ENCODE measurements around the gene TMBIM6.
"Not testable (repeated sequence)": the region's sequence is repeated elsewhere in the genome, so short reads cannot be mapped to it uniquely, and the experiment has no call there.

Gene TMBIM6

DNA sequence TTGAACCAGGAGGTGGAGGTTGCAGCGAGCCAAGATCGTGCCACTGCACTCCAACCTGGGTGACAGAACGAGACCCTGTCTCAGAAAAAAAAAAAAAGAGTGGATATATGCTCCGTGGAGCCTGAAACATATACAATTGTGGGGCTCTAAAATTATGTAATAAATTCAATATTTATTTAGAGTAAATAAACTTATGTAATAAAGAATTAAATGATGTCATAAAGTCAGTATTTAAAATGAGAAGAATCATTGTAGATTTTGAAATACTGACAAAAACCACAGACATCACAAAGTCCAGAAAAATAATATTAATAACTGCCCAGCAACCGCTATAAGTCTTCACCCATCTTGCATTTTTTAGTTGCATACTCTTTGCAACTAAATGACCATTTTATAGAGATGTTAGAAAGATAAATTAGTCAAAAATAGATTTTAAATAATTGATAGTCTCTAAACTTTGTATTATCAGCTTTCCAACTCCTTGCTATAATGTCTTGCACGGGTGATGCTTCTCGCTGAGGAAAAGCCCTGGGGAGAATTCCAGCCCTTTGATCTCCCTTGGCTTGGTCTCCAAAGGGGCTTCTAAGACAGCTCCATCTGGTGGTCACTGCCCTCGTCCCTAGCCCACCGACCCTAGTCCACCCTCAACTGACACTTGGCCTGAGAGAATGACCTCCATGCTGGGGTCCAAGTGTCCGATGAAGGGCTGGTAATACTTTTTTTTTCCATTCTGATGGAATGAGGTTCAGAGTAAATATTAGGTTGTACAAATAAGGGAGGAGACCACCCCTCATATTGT is 7.9 kb upstream of the TMBIM6 start:
- H3K4me3 ChIP-seq (ENCODE audit: low read length) = no peak overlapping the region
- H3K9me3 ChIP-seq (ENCODE audit: control insufficient read depth, low read depth, low read length) = no peaks in the 10 kb centered on the region
- no peak overlapping the region for H3K27ac ChIP-seq (ENCODE audit: low read length)
- no peaks in the 10 kb centered on the region for H3K36me3 ChIP-seq (ENCODE audit: control insufficient read depth, low read depth, low read length)
- no peak overlapping the region for H3K9ac ChIP-seq (ENCODE audit: low read length)
- H3K27me3 ChIP-seq (ENCODE audit: control insufficient read depth, insufficient read depth, low read length) = no peaks in the 10 kb centered on the region
- H3K4me1 ChIP-seq (ENCODE audit: control insufficient read depth, low read depth, low read length) = no peaks in the 10 kb centered on the region

DNA sequence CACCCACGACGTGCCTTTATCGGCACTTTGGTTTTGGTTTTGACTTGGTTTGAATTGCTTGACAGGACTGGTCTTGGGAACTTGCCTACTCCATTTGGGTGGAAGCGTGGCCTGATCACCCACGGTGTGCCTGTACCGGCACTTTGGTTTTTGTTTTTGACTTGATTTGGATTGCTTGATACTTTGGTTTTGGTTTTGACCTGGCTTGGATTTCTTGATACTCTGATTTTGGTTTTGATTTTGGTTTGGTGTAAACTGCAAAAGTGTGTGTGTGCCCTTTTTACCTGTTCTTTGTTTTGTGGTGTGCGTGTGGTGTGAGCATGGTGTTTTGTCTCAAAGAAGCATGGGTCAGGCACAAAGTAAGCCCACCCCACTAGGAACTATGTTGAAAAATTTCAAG is 6.5 kb upstream of the TMBIM6 start:
- not testable (repeated sequence) for H3K36me3 ChIP-seq (ENCODE audit: control insufficient read depth, low read depth, low read length)

DNA sequence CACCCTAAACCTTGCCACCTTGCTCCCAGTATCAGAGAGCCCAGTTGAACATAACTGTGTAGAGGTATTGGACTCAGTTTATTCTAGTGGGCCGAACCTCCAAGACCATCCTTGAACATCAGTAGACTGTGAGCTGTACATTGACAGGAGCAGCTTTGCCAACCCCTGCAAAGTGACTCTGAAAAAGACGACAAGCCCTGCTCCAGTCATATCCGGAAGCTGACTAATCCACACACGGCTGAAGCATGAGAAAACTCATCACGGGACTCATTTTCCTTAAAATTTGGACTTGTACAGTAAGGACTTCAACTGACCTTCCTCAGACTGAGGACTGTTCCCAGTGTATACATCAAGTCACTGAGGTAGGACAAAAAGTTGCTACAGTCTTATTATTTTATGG is 2.6 kb upstream of the TMBIM6 start:
- not testable (repeated sequence) for H3K4me3 ChIP-seq (ENCODE audit: low read length); H3K4me1 ChIP-seq (ENCODE audit: control insufficient read depth, low read depth, low read length); H3K36me3 ChIP-seq (ENCODE audit: control insufficient read depth, low read depth, low read length); H3K9me3 ChIP-seq (ENCODE audit: control insufficient read depth, low read depth, low read length); H3K9ac ChIP-seq (ENCODE audit: low read length); H3K27ac ChIP-seq (ENCODE audit: low read length); H3K27me3 ChIP-seq (ENCODE audit: control insufficient read depth, insufficient read depth, low read length)

More for the DNA sequence above, 6.5 kb upstream of the TMBIM6 start:
- H3K4me1 ChIP-seq (ENCODE audit: control insufficient read depth, low read depth, low read length); H3K4me3 ChIP-seq (ENCODE audit: low read length); H3K9ac ChIP-seq (ENCODE audit: low read length); H3K9me3 ChIP-seq (ENCODE audit: control insufficient read depth, low read depth, low read length); H3K27me3 ChIP-seq (ENCODE audit: control insufficient read depth, insufficient read depth, low read length); H3K27ac ChIP-seq (ENCODE audit: low read length): not testable (repeated sequence)

DNA sequence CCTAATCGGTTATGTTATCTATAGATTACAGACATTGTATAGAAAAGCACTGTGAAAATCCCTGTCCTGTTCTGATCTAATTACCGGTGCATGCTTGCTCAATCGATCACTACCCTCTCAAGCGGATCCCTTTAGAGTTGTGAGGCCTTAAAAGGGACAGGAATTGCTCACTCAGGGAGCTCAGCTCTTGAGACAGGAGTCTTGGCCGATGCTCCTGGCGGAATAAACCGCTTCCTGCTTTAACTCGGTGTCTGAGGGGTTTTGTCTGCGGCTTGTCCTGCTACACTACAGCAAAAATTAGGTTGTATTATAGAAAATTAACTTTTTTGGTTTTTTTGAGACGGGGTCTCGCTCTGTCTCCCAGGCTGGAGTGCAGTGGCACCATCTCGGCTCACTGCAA is 1.1 kb upstream of the TMBIM6 start:
- H3K27ac ChIP-seq (ENCODE audit: low read length); H3K27me3 ChIP-seq (ENCODE audit: control insufficient read depth, insufficient read depth, low read length); H3K9me3 ChIP-seq (ENCODE audit: control insufficient read depth, low read depth, low read length); H3K4me1 ChIP-seq (ENCODE audit: control insufficient read depth, low read depth, low read length); H3K36me3 ChIP-seq (ENCODE audit: control insufficient read depth, low read depth, low read length); H3K9ac ChIP-seq (ENCODE audit: low read length); H3K4me3 ChIP-seq (ENCODE audit: low read length): not testable (repeated sequence)

DNA sequence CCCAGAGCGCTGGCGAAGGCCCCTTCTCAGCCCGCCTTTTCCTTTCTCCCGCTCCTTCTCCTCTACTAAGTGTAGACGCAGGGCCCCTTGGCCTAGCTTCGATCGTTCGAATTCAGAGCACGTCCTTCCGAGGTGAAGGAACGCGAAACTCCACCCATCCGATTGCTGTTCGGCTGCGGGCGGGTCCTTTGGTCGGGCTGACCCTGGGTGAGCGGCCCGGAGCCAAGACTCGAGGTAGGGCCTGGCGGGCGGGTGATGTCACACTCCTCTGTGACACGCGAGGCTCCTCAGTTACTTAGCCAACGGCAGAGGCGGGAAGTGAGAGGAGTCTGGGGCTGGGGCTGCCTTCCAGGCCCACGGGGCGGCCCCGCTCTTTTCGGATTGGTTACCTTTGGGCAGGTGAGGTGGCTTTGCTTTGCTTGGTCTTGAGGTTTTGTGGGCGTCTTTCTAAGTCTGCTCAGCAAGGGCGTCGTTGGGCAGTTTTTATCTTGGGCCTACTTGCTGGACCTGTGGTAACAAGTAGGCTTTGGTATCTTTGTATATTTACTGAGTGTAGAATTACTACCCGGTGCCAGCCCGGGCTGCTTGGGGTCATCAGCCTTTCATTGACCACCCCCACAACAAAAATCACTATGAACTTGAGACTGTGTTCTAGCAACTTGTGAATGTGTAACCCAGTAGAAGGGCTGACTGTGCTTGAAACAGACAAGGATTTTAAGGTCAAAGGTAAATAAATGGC is 694 bp downstream of the TMBIM6 start:
- peaks cover 4% of the 10 kb centered on the region for H3K4me1 ChIP-seq (ENCODE audit: control insufficient read depth, low read depth, low read length)
- H3K27me3 ChIP-seq (ENCODE audit: control insufficient read depth, insufficient read depth, low read length) = no peaks in the 10 kb centered on the region
- no peaks in the 10 kb centered on the region for H3K9me3 ChIP-seq (ENCODE audit: control insufficient read depth, low read depth, low read length)
- peak overlapping the region; percentile 88 for H3K9ac ChIP-seq (ENCODE audit: low read length)
- H3K27ac ChIP-seq (ENCODE audit: low read length) = peak overlapping the region; percentile 79
- H3K36me3 ChIP-seq (ENCODE audit: control insufficient read depth, low read depth, low read length) = no peaks in the 10 kb centered on the region
- H3K4me3 ChIP-seq (ENCODE audit: low read length) = peak overlapping the region; percentile 94

DNA sequence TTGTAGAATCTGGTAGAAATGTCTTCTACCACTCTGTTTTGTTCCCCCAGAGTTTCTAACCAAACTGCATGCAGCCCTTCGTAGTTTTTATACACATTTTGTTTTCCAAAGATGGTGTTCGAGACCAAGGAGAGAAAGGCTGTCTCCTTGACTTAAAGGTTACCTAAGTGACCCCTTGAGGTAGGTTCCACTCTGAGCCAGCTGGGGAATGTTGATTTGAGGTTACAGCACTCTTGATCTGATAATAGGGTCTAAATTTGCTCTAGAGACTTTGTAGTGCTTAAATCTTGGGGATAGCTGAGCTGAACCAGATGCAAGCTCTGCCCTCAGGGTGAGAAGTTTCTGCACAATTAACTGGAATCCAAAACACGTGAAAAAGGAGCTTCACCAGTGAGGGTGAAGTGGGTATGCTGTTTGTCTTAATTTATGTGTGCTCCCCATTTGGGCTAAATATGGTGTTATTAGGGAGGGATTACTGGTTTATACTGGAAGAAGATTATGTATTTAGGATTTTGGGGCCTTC is 3.1 kb downstream of the TMBIM6 start:
- peaks cover 4% of the 10 kb centered on the region for H3K4me1 ChIP-seq (ENCODE audit: control insufficient read depth, low read depth, low read length)
- H3K27ac ChIP-seq (ENCODE audit: low read length) = no peak overlapping the region
- H3K9ac ChIP-seq (ENCODE audit: low read length) = no peak overlapping the region
- H3K4me3 ChIP-seq (ENCODE audit: low read length) = no peak overlapping the region
- no peaks in the 10 kb centered on the region for H3K36me3 ChIP-seq (ENCODE audit: control insufficient read depth, low read depth, low read length)
- H3K27me3 ChIP-seq (ENCODE audit: control insufficient read depth, insufficient read depth, low read length) = no peaks in the 10 kb centered on the region
- no peaks in the 10 kb centered on the region for H3K9me3 ChIP-seq (ENCODE audit: control insufficient read depth, low read depth, low read length)

DNA sequence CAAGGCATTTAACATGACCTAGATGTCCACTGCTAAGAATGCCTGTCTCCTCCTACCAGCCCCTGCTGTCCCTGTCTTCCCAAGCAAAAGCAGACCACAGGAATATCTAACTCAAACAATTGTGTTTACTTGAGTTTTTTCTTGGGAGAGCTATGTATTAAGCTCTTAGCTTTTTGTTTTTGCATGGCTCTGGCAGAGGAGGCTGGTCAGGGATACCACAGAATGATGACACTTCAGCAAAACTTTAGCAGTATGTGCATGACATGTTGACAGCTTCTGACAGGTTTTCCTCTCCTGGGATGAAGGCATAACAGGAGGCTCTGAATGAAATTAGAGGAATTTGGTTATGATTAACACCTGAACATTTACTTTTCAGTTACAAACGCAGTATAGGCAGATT is 6.9 kb downstream of the TMBIM6 start:
- H3K36me3 ChIP-seq (ENCODE audit: control insufficient read depth, low read depth, low read length) = peaks cover 11% of the 10 kb centered on the region
- H3K4me3 ChIP-seq (ENCODE audit: low read length) = no peak overlapping the region
- H3K27ac ChIP-seq (ENCODE audit: low read length) = no peak overlapping the region
- H3K9ac ChIP-seq (ENCODE audit: low read length) = no peak overlapping the region
- H3K4me1 ChIP-seq (ENCODE audit: control insufficient read depth, low read depth, low read length) = no peaks in the 10 kb centered on the region
- H3K27me3 ChIP-seq (ENCODE audit: control insufficient read depth, insufficient read depth, low read length) = no peaks in the 10 kb centered on the region
- no peaks in the 10 kb centered on the region for H3K9me3 ChIP-seq (ENCODE audit: control insufficient read depth, low read depth, low read length)

DNA sequence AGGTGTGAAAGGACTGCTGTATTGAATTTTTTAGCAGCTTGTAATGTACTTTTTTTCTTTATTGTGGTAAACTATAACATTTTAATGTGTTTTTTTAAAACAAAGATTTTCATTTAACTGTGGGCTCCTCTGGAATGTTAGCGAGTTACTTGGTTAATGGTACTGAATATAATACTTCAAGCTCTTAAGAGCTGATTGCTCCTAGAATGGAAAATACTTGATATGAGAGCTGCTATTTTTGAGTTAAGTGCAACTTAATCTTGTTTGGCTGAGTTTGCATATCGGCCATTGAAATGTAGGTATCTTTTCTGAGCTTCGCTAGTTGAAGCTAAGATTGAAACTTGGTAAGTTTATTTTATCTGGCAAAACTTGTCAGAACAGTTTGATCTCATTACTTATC is 7.4 kb downstream of the TMBIM6 start:
- Histone ChIP-seq H3K27me3 (ENCODE audit: control insufficient read depth, insufficient read depth, low read length) (no peaks in the 10 kb centered on the region), H3K9ac (ENCODE audit: low read length) (no peak overlapping the region), H3K4me1 (ENCODE audit: control insufficient read depth, low read depth, low read length) (no peaks in the 10 kb centered on the region), H3K9me3 (ENCODE audit: control insufficient read depth, low read depth, low read length) (no peaks in the 10 kb centered on the region), H3K27ac (ENCODE audit: low read length) (no peak overlapping the region), H3K36me3 (ENCODE audit: control insufficient read depth, low read depth, low read length) (peaks cover 16% of the 10 kb centered on the region), H3K4me3 (ENCODE audit: low read length) (no peak overlapping the region)

DNA sequence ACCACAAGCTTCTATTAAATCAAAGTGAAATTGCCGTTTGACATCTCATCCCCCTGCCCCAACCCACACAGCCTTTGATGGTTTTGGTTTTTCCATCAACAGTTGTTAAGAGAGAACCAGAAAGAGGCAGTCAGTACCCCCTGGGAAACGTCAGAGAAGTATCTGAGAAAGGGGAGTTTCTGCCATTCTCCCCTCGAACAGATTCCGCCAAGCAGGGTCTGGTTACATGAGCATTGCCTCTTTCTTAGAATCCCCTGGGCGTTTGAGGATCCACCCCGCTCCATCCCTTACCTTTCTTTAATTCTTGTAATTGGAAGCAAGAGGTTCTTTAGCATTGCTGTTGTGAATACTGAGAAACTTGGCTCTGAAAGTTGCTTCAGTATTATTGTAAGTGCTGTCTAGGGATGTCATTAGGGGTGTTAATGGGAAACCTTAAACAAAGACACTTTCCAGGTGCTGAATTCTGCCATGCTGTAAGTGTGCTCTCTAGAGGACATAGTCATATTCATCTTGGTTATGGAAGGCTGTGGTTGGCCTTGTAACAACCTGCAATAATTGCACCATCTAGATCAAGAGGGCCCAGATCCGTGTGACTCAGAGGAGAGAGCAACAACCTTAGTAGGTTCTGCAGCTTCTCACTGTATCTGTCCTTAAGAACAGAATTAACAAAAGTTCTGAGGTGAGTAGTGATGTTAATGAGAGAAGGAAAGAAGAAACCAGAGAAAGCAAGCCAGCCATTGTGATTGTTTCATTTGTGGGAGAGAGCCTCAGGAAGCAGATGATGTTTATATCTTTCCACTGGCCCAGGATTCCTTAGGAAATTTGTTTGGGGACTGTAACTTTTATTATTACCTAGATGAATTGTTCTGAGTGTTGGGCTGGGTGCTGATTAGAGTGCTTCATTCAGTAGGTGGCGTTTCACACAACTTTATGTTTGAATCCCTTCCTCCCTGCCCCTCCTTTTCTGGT is 9.0 kb downstream of the TMBIM6 start:
- H3K4me3 ChIP-seq (ENCODE audit: low read length) = no peak overlapping the region
- peaks cover 30% of the 10 kb centered on the region for H3K36me3 ChIP-seq (ENCODE audit: control insufficient read depth, low read depth, low read length)
- H3K9me3 ChIP-seq (ENCODE audit: control insufficient read depth, low read depth, low read length) = no peaks in the 10 kb centered on the region
- H3K9ac ChIP-seq (ENCODE audit: low read length) = no peak overlapping the region
- no peak overlapping the region for H3K27ac ChIP-seq (ENCODE audit: low read length)
- H3K4me1 ChIP-seq (ENCODE audit: control insufficient read depth, low read depth, low read length) = no peaks in the 10 kb centered on the region
- no peaks in the 10 kb centered on the region for H3K27me3 ChIP-seq (ENCODE audit: control insufficient read depth, insufficient read depth, low read length)

DNA sequence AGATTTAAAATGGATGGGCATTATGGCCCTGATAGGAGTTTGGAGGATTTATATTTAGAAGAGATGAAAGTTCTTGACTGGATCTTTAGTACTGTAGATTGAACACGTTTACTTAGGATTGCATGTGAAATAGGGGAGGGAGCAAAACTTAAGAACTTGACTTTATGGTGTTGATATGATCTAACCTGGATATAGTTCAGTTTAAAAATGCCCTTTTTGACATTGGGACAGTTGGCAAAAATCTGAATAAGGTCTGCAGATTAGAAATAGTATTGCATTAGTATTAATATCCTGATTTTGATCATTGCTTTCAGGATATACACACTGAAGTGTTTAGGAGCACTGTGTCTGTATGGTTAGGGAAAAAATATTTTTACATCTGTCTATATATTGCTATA is 9.6 kb downstream of the TMBIM6 start:
- no peaks in the 10 kb centered on the region for H3K4me1 ChIP-seq (ENCODE audit: control insufficient read depth, low read depth, low read length)
- H3K27ac ChIP-seq (ENCODE audit: low read length) = no peak overlapping the region
- no peaks in the 10 kb centered on the region for H3K27me3 ChIP-seq (ENCODE audit: control insufficient read depth, insufficient read depth, low read length)
- H3K9me3 ChIP-seq (ENCODE audit: control insufficient read depth, low read depth, low read length) = no peaks in the 10 kb centered on the region
- H3K9ac ChIP-seq (ENCODE audit: low read length) = no peak overlapping the region
- H3K4me3 ChIP-seq (ENCODE audit: low read length) = no peak overlapping the region
- H3K36me3 ChIP-seq (ENCODE audit: control insufficient read depth, low read depth, low read length) = peaks cover 34% of the 10 kb centered on the region

Data from iPS-18a (cell line).